D721Med (cell line): ENCODE results near the gene RTEL1.

Source experiments
- DNase-seq: peaks from one replicate; pipeline ENCODE4 v3.0.0; 2011; ENCODE audit warnings: low spot score; ENCODE audit not compliant: insufficient read length
- FAIRE-seq: peaks from 2 replicates; lab custom pipeline; 2011; peaks lifted over from hg19 to GRCh38; lab: Jason Lieb, UNC
- CTCF ChIP-seq: IDR thresholded peaks from 2 replicates; pipeline ENCODE4 v1.5.1; 2012; ENCODE audit warnings: mild to moderate bottlenecking, control low read depth; ENCODE audit not compliant: insufficient read depth; ENCODE audit errors: missing control alignments

Gene RTEL1

GRCh38 chr20:63678071-63678470, 20.0 kb downstream of the RTEL1 start:
- FAIRE-seq (no peak), DNase-seq (no peak)
- no peak for TF ChIP-seq CTCF

- DNase-seq (no peak), FAIRE-seq (no peak)
- no peak for TF ChIP-seq CTCF
These were observed 20.8 kb downstream of the RTEL1 start for GRCh38 chr20:63678667-63679465.

- no peak for DNase-seq
- TF ChIP-seq CTCF = no peak
- FAIRE-seq = no peak
These were observed 21.7 kb downstream of the RTEL1 start for GRCh38 chr20:63679799-63680305.

GRCh38 chr20:63680427-63680826, 22.3 kb downstream of the RTEL1 start:
- DNase-seq (no peak), FAIRE-seq (no peak)
- no peak for TF ChIP-seq CTCF

- no peak for TF ChIP-seq CTCF
- no peak for FAIRE-seq
- DNase-seq = no peak
These were observed 22.9 kb downstream of the RTEL1 start for GRCh38 chr20:63680857-63681608.

GRCh38 chr20:63681609-63682142, 23.6 kb downstream of the RTEL1 start:
- no peak for DNase-seq
- TF ChIP-seq CTCF = no peak
- no peak for FAIRE-seq
